ENCODE measurements around the gene MAPK8IP2.

Gene MAPK8IP2

DNA sequence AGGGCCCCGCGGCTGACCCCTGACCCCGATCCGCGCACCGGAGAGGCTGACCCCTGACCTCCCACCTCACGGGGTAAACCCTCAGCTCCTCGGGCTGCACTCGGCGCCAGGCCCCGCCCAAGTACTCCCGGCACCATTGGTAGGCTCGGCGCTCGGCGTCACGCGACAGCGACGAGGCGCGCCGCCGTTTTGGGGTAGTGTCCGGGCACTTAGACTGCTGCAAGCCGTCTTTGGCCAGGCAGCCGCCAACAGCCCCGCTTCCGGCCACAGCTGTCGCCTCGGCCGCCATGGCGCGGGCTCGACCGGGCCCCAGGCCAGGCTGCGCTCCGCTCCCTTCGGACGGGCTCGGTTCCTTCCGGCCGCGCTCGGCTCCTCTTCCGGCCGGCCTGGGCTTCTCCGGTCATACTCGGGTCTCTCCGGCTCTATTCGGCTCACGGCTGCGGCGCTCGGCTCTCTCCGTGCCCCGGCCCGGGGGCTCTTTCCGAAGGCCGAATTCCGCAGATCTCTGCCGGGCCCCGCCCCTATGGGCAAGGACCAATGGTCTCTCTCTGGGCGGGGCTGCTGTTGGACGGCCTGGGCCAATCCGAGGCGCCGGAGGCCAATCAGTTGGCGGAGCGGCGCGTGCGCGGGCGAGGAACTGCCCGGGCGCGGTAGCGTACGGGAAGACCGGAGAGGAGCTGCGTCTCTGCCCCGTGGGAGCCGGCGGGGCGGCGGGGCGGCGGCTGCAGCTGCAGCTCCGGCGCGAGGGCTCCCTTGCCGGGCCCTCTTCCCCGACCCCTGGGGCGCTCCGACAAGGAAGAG, 17.9 kb upstream of the MAPK8IP2 start, which contains the start of gene CHKB:
CHKB (minus strand) TSS at position 357 of the 801 bp plus-strand sequence; CDS start at position 289, 68 bp downstream.
- TF ChIP-seq ZNF8 (CRISPR knock-in tag; IDR thresholded peaks at IDR 0.05) (no peak), ISL1 (CRISPR knock-in tag; IDR thresholded peaks at IDR 0.05) (no peak), PPARA (CRISPR knock-in tag; IDR thresholded peaks at IDR 0.05; ENCODE audit: borderline replicate concordance) (no peak), TCF4 (CRISPR knock-in tag; IDR thresholded peaks at IDR 0.05; ENCODE audit: borderline replicate concordance) (no peak), ARNTL (CRISPR knock-in tag; IDR thresholded peaks at IDR 0.05; ENCODE audit: borderline replicate concordance, low read depth) (no peak), TSHZ2 (CRISPR knock-in tag; IDR thresholded peaks at IDR 0.05) (no peak), GLIS3 (CRISPR knock-in tag; IDR thresholded peaks at IDR 0.05) (no peak), CSRNP3 (CRISPR knock-in tag; IDR thresholded peaks at IDR 0.05) (no peak), CSDC2 (CRISPR knock-in tag; IDR thresholded peaks at IDR 0.05) (no peak)
- TF ChIP-seq, protein P1, sequence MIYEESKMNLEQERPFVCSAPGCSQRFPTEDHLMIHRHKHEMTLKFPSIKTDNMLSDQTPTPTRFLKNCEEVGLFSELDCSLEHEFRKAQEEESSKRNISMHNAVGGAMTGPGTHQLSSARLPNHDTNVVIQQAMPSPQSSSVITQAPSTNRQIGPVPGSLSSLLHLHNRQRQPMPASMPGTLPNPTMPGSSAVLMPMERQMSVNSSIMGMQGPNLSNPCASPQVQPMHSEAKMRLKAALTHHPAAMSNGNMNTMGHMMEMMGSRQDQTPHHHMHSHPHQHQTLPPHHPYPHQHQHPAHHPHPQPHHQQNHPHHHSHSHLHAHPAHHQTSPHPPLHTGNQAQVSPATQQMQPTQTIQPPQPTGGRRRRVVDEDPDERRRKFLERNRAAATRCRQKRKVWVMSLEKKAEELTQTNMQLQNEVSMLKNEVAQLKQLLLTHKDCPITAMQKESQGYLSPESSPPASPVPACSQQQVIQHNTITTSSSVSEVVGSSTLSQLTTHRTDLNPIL (CRISPR knock-in tag; IDR thresholded peaks at IDR 0.05; ENCODE audit: low read depth) = no peak

GRCh38 chr22:50583294-50583861, 17.2 kb upstream of the MAPK8IP2 start:
- ATAC-seq = peak; percentile 53
- no peak for TF ChIP-seq ISL1 (CRISPR knock-in tag; IDR thresholded peaks at IDR 0.05)
- TF ChIP-seq OSR1 (CRISPR knock-in tag; IDR thresholded peaks at IDR 0.05) = no peak
- no peak for TF ChIP-seq ZNF8 (CRISPR knock-in tag; IDR thresholded peaks at IDR 0.05)
- no peak for TF ChIP-seq ZNF565 (CRISPR knock-in tag; conservative IDR thresholded peaks at IDR 0.05; ENCODE audit: low read depth)
- no peak for TF ChIP-seq CSDC2 (CRISPR knock-in tag; IDR thresholded peaks at IDR 0.05)
- TF ChIP-seq CSRNP3 (CRISPR knock-in tag; IDR thresholded peaks at IDR 0.05) = no peak

More for the DNA sequence above, 17.9 kb upstream of the MAPK8IP2 start, which contains the start of gene CHKB:
- ATAC-seq = peak; percentile 98

GRCh38 chr22:50584106-50585096, 16.2 kb upstream of the MAPK8IP2 start:
- ATAC-seq = no peak
- no peak for TF ChIP-seq TCF4 (CRISPR knock-in tag; IDR thresholded peaks at IDR 0.05; ENCODE audit: borderline replicate concordance)
- TF ChIP-seq, protein P1 (CRISPR knock-in tag; IDR thresholded peaks at IDR 0.05; ENCODE audit: low read depth) = no peak

GRCh38 chr22:50585238-50585637, 15.4 kb upstream of the MAPK8IP2 start:
- no peak for ATAC-seq
- TF ChIP-seq ZNF8 (CRISPR knock-in tag; IDR thresholded peaks at IDR 0.05) (no peak), PPARA (CRISPR knock-in tag; IDR thresholded peaks at IDR 0.05; ENCODE audit: borderline replicate concordance) (no peak), TCF4 (CRISPR knock-in tag; IDR thresholded peaks at IDR 0.05; ENCODE audit: borderline replicate concordance) (no peak), TSHZ2 (CRISPR knock-in tag; IDR thresholded peaks at IDR 0.05) (no peak), TOX (CRISPR knock-in tag; IDR thresholded peaks at IDR 0.05; ENCODE audit: borderline replicate concordance) (no peak), OSR1 (CRISPR knock-in tag; IDR thresholded peaks at IDR 0.05) (no peak), ARNTL (CRISPR knock-in tag; IDR thresholded peaks at IDR 0.05; ENCODE audit: borderline replicate concordance, low read depth) (no peak), SNAI2 (CRISPR knock-in tag; IDR thresholded peaks at IDR 0.05) (no peak)
- TF ChIP-seq, protein P2, sequence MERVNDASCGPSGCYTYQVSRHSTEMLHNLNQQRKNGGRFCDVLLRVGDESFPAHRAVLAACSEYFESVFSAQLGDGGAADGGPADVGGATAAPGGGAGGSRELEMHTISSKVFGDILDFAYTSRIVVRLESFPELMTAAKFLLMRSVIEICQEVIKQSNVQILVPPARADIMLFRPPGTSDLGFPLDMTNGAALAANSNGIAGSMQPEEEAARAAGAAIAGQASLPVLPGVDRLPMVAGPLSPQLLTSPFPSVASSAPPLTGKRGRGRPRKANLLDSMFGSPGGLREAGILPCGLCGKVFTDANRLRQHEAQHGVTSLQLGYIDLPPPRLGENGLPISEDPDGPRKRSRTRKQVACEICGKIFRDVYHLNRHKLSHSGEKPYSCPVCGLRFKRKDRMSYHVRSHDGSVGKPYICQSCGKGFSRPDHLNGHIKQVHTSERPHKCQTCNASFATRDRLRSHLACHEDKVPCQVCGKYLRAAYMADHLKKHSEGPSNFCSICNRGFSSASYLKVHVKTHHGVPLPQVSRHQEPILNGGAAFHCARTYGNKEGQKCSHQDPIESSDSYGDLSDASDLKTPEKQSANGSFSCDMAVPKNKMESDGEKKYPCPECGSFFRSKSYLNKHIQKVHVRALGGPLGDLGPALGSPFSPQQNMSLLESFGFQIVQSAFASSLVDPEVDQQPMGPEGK (CRISPR knock-in tag; IDR thresholded peaks at IDR 0.05; ENCODE audit: borderline replicate concordance) = no peak

Data from SK-N-SH treated with all-trans-retinoic acid at 6 μM for 48 hours (cell line).